Measurements from ENCODE around the gene SELPLG.

- TF ChIP-seq GATA2 (IDR thresholded peaks at IDR 0.05; ENCODE audit: low read depth, low read length): no peak
- no peak for TF ChIP-seq GATA3 (IDR thresholded peaks at IDR 0.05; ENCODE audit: low read depth, low read length)
Observed at GRCh38 chr12:108638997-108639822, 5.5 kb upstream of the SELPLG start.

Measured in SH-SY5Y (cell line).